Activated naive CD8-positive, alpha-beta T cell treated with anti-CD3 and anti-CD28 coated beads for 36 hours (primary cell): ENCODE data around the gene MNS1. TPM values are rescaled to one million over a fixed set of nuclear protein-coding genes. Genes with fewer than 3 reads are reported as not detected.
A peak's percentile ranks its signal among the peaks of the same experiment; 100 is the strongest.
"Not testable (repeated sequence)": the region's sequence is repeated elsewhere in the genome, so short reads cannot be mapped to it uniquely, and the experiment has no call there.

Source experiments
- DNase-seq: peaks from one replicate; pipeline ENCODE4 v3.0.0; 2021
- H3K27ac Mint-ChIP-seq: one replicate; pipeline ENCODE4 v1.8.0; 2022; ENCODE audit warnings: mild to moderate bottlenecking, moderate library complexity, mixed read lengths
- H3K27me3 Mint-ChIP-seq: one replicate; pipeline ENCODE4 v1.8.0; 2022; ENCODE audit warnings: mild to moderate bottlenecking, mixed read lengths
- H3K36me3 Mint-ChIP-seq: one replicate; pipeline ENCODE4 v1.8.0; 2021; ENCODE audit warnings: mild to moderate bottlenecking, mixed read lengths
- H3K4me1 Mint-ChIP-seq: one replicate; pipeline ENCODE4 v1.8.0; 2021; ENCODE audit warnings: mixed read lengths
- H3K4me3 Mint-ChIP-seq: one replicate; pipeline ENCODE4 v1.8.0; 2022; ENCODE audit warnings: mild to moderate bottlenecking, moderate library complexity, mixed read lengths
- H3K9me3 Mint-ChIP-seq: one replicate; pipeline ENCODE4 v1.8.0; 2022; ENCODE audit warnings: mixed read lengths
- total RNA-seq, 2 experiments: library from RNA; stranded (reverse); gene quantifications; one replicate each; pipeline ENCODE4 v1.2.3, GENCODE V29; 2021

The MNS1 gene, protein sequence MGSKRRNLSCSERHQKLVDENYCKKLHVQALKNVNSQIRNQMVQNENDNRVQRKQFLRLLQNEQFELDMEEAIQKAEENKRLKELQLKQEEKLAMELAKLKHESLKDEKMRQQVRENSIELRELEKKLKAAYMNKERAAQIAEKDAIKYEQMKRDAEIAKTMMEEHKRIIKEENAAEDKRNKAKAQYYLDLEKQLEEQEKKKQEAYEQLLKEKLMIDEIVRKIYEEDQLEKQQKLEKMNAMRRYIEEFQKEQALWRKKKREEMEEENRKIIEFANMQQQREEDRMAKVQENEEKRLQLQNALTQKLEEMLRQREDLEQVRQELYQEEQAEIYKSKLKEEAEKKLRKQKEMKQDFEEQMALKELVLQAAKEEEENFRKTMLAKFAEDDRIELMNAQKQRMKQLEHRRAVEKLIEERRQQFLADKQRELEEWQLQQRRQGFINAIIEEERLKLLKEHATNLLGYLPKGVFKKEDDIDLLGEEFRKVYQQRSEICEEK
- 1 to 10 TPM in 1 of 2 experiments, under 1 TPM in 1; 0.70 to 1.4 TPM for total RNA-seq

DNA sequence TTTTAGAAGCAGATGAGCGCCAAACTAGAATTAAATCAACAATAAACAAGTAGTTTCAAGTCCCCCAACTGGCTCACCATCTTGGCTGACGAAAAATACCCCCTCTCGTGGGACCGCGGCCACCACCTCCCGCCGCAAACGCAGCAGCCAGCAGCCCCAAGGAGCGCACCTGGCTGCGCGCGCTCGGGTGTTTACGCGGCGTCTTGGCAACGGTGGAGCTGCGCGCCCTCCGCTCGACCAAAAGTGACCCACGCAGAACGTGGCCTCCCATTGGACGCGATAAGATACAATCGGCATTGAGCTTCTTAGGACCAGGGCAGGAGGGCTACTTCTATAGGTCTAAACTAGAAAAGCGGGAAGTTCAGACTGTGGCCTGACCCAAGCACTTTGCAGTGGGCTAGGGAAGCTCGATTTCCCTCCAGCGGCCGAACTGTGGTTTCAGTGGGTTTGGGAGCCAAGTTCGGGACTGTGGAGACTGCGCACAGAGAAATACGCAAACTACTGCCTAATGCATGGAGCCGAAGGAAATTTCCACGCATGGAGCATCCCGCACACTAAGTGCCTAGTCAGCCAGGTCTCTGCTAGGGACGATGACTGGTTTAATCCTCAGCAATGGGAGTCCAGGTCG is at the start of gene MNS1:
MNS1 (minus strand) TSS at position 245 of the 628 bp plus-strand sequence; CDS start at position 80, 165 bp downstream.
- peaks cover 23% of the 10 kb centered on the region for H3K4me1 Mint-ChIP-seq
- peaks cover 36% of the 10 kb centered on the region for H3K27me3 Mint-ChIP-seq
- peaks cover 1% of the 10 kb centered on the region for H3K36me3 Mint-ChIP-seq
- H3K9me3 Mint-ChIP-seq, result no peaks in the 10 kb centered on the region
- H3K27ac Mint-ChIP-seq, result peak within 1 kb of the TSS; percentile 59
- H3K4me3 Mint-ChIP-seq, result peak within 1 kb of the TSS; percentile 84
- DNase-seq, result peak; percentile 87

DNA sequence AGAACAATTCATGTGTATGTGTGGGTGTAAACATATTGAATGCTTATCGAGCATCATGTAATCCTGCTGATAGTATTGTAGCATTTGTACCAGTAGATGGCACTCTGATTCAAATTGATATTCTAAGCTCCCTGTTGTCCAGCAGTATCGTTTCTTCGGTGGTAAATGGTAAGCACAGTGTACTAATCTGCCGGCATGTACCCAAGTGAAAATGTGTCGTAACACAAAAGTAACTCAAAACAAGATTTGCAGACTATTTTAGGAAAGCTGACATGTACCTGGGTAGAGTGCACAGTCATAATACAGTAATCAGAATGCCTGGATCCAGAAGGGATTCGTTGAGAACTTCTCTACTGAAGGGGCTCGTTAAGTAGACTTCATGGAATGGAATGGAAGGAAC is 31.7 kb upstream of the MNS1 start:
- Mint-ChIP-seq H3K9me3 (no peaks in the 10 kb centered on the region), H3K4me3 (no peak overlapping the region), H3K27ac (no peak overlapping the region), H3K27me3 (peaks cover 15% of the 10 kb centered on the region), H3K4me1 (peaks cover 2% of the 10 kb centered on the region), H3K36me3 (no peaks in the 10 kb centered on the region)
- DNase-seq, result no peak

DNA sequence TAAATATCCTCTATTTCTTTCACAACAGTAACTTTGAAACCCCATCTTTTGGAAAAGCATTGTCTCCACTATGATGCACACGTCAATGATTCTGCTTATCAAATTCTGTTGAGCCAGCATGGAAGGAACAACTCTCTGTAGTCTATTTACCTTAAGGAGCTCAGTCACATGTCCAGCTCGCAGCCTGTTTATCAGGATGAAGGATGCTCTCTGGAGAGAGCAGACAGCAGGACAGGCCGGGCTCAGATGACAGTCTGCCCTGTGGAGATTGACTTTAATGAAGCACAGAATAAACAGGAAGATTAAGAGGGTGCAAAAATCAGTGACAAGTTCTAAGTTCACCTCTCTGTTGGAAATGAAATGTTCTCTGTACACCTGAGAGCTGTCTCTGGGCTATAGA is 30.6 kb upstream of the MNS1 start:
- no peak overlapping the region for H3K27ac Mint-ChIP-seq
- H3K4me3 Mint-ChIP-seq, result no peak overlapping the region
- no peaks in the 10 kb centered on the region for H3K36me3 Mint-ChIP-seq
- no peaks in the 10 kb centered on the region for H3K9me3 Mint-ChIP-seq
- no peak for DNase-seq
- peaks cover 2% of the 10 kb centered on the region for H3K4me1 Mint-ChIP-seq
- H3K27me3 Mint-ChIP-seq, result peaks cover 13% of the 10 kb centered on the region

GRCh38 chr15:56495053-56495452 is 30.1 kb upstream of the MNS1 start:
- no peaks in the 10 kb centered on the region for H3K36me3 Mint-ChIP-seq
- H3K9me3 Mint-ChIP-seq, result no peaks in the 10 kb centered on the region
- H3K27me3 Mint-ChIP-seq, result peaks cover 11% of the 10 kb centered on the region
- H3K4me1 Mint-ChIP-seq, result peaks cover 2% of the 10 kb centered on the region
- no peak overlapping the region for H3K27ac Mint-ChIP-seq
- DNase-seq, result no peak
- H3K4me3 Mint-ChIP-seq, result no peak overlapping the region

GRCh38 chr15:56492791-56493555 is 28.0 kb upstream of the MNS1 start:
- no peak for DNase-seq
- no peak overlapping the region for H3K27ac Mint-ChIP-seq

DNA sequence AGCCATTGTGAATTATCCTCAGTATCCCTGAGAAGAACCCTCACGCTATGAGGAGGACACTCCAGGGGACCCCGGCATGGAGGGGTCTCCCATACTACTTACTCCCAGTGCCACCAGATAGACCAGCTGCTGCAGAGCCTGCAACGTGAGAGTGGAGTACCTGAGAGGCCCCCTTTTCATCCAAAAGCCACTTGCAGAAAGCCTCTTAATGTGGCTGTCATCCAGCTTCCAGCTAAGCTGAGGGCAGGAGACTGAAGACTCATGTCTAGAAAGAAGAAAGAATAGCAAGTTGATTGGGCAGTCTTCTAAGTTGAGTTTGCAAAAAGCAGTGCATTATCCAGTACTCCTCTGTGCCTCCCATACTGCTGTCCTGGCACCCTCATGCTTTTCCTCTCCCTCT is 27.3 kb upstream of the MNS1 start:
- DNase-seq, result no peak
- H3K27ac Mint-ChIP-seq, result no peak overlapping the region
- no peaks in the 10 kb centered on the region for H3K9me3 Mint-ChIP-seq
- H3K4me3 Mint-ChIP-seq, result no peak overlapping the region
- peaks cover 2% of the 10 kb centered on the region for H3K4me1 Mint-ChIP-seq
- H3K36me3 Mint-ChIP-seq, result no peaks in the 10 kb centered on the region
- H3K27me3 Mint-ChIP-seq, result peaks cover 11% of the 10 kb centered on the region

More at GRCh38 chr15:56492791-56493555, 28.0 kb upstream of the MNS1 start:
- peaks cover 11% of the 10 kb centered on the region for H3K27me3 Mint-ChIP-seq
- H3K36me3 Mint-ChIP-seq, result no peaks in the 10 kb centered on the region
- H3K9me3 Mint-ChIP-seq, result no peaks in the 10 kb centered on the region
- H3K4me1 Mint-ChIP-seq, result peaks cover 2% of the 10 kb centered on the region
- H3K4me3 Mint-ChIP-seq, result no peak overlapping the region

DNA sequence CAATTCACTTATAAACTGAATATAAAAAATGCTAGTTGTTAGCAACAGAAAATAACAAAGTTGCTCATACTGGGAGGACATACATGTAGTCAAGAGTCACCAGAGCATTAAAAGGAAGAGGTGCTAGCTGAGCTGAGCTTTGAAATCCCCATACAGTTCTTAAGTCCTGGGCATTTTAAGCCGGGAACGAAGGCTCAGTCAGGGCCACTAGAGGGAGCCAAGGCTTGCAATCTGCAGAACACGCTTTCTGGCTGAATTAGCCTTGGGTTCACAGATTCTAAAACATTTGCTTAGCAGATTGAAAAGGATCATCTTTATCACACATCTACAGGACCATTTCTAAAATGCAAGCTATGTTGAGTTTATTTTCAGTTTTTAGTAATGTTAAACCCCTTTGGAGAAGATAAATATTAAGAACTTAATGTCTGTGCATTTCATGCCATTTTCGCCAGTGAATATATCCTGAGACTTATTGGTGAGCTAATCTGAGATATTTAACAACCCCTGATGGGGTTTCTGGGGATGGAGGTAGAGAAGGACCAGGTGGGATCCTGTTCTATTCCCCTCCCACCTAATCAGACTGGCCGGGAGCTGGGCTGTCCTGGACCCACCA is 26.3 kb upstream of the MNS1 start:
- H3K36me3 Mint-ChIP-seq, result no peaks in the 10 kb centered on the region
- H3K4me1 Mint-ChIP-seq, result no peaks in the 10 kb centered on the region
- peak; percentile 34 for DNase-seq
- no peaks in the 10 kb centered on the region for H3K9me3 Mint-ChIP-seq
- peaks cover 9% of the 10 kb centered on the region for H3K27me3 Mint-ChIP-seq
- no peak overlapping the region for H3K27ac Mint-ChIP-seq
- H3K4me3 Mint-ChIP-seq, result no peak overlapping the region

- H3K27ac Mint-ChIP-seq, result no peak overlapping the region
- H3K4me3 Mint-ChIP-seq, result no peak overlapping the region
- H3K9me3 Mint-ChIP-seq, result no peaks in the 10 kb centered on the region
- no peaks in the 10 kb centered on the region for H3K36me3 Mint-ChIP-seq
- no peaks in the 10 kb centered on the region for H3K4me1 Mint-ChIP-seq
- peaks cover 7% of the 10 kb centered on the region for H3K27me3 Mint-ChIP-seq
- no peak for DNase-seq
These were observed 25.5 kb upstream of the MNS1 start for GRCh38 chr15:56490461-56490860.

- not testable (repeated sequence) for DNase-seq, H3K27ac Mint-ChIP-seq, H3K27me3 Mint-ChIP-seq, H3K36me3 Mint-ChIP-seq, H3K4me1 Mint-ChIP-seq, H3K9me3 Mint-ChIP-seq, H3K4me3 Mint-ChIP-seq
These were observed 21.3 kb upstream of the MNS1 start for GRCh38 chr15:56486206-56486605.

DNA sequence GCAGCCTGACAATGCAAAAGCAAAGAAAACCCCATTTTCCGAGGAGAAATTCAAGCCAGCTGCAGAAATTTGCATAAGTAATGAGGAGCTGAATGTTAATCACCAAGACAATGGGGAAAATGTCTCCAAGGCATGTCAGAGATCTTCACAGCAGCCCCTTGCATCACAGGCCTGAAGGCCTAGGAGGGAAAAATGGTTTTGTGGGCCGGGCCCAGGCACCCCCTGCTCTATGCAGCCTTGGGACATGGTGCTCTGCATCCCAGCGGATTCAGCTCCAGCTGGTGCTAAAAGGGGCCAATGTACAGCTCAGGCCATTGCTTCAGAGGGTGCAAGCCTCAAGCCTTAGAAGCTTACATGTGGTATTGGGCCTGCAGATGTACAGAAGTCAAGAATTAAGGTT is 20.5 kb upstream of the MNS1 start:
- H3K27me3 Mint-ChIP-seq, H3K4me3 Mint-ChIP-seq, H3K36me3 Mint-ChIP-seq, DNase-seq, H3K9me3 Mint-ChIP-seq, H3K27ac Mint-ChIP-seq, H3K4me1 Mint-ChIP-seq: not testable (repeated sequence)

- no peaks in the 10 kb centered on the region for H3K36me3 Mint-ChIP-seq
These were observed 19.4 kb upstream of the MNS1 start for GRCh38 chr15:56484287-56484686.

DNA sequence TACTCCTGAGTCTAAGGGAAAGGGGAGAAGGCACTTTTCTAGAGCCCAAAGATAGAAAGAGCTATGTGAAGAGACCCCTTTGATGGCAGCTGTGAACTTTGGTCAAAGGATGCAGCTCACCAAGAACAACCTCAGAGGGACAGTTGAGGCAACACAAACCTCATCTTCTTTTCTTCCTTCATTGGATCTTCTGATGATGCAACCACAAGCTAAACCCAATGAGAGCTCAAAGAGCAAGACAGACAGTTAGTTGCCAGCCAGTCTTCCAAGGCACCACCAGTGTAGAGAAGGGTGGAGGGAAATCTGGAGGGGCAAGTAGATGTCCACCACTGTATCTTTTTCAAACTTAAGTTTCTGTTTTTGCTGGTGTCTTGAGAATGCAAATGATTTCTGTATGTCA is 10.4 kb upstream of the MNS1 start:
- Mint-ChIP-seq H3K27me3 (peaks cover 5% of the 10 kb centered on the region), H3K4me3 (no peak overlapping the region), H3K4me1 (no peaks in the 10 kb centered on the region), H3K9me3 (no peaks in the 10 kb centered on the region), H3K36me3 (no peaks in the 10 kb centered on the region), H3K27ac (no peak overlapping the region)
- no peak for DNase-seq

More at GRCh38 chr15:56484287-56484686, 19.4 kb upstream of the MNS1 start:
- DNase-seq, result no peak
- Mint-ChIP-seq H3K27me3 (peaks cover under 1% of the 10 kb centered on the region), H3K4me1 (no peaks in the 10 kb centered on the region), H3K4me3 (no peak overlapping the region), H3K9me3 (peaks cover 1% of the 10 kb centered on the region), H3K27ac (no peak overlapping the region)

DNA sequence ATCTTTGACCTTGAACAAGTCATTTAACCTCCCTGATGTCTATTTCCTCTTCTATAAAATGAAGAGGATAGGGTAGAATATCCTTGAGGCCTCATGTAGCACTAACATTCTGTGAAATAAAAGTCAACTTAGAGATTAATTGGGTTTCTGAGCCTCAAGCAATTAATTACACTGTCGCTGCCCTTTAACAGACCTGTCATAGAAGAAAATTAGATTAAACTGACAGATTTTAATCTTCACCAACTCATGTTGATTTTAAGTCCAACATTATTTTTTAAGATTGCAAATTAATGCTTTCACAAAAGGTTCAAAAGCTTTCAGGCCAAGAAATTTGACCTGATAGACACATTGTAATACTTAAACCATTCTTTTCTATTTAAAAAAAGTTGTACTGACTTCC is 8.1 kb upstream of the MNS1 start:
- no peak for DNase-seq

GRCh38 chr15:56472278-56472677 is 7.3 kb upstream of the MNS1 start:
- DNase-seq, result no peak
- Mint-ChIP-seq H3K36me3 (peaks cover under 1% of the 10 kb centered on the region), H3K9me3 (no peaks in the 10 kb centered on the region), H3K27ac (no peak overlapping the region), H3K27me3 (no peaks in the 10 kb centered on the region), H3K4me3 (no peak overlapping the region), H3K4me1 (peaks cover 12% of the 10 kb centered on the region)

More for the DNA sequence above, 8.1 kb upstream of the MNS1 start:
- Mint-ChIP-seq H3K27ac (no peak overlapping the region), H3K4me1 (peaks cover 10% of the 10 kb centered on the region), H3K4me3 (no peak overlapping the region), H3K27me3 (no peaks in the 10 kb centered on the region), H3K9me3 (no peaks in the 10 kb centered on the region), H3K36me3 (no peaks in the 10 kb centered on the region)
